ENCODE measurements around the gene CYP20A1. TPM values are rescaled to one million over a fixed set of nuclear protein-coding genes. Genes with fewer than 3 reads are reported as not detected.
"Not testable (repeated sequence)": the region's sequence is repeated elsewhere in the genome, so short reads cannot be mapped to it uniquely, and the experiment has no call there.

CYP20A1 gene
- total RNA-seq, 1 donor from 2014 or later = 33.6 TPM

- DNase-seq = peak; percentile 8
These were observed 41.7 kb downstream of the CYP20A1 start for GRCh38 chr2:203280428-203281064.

- DNase-seq = no peak
These were observed 43.3 kb downstream of the CYP20A1 start for GRCh38 chr2:203282101-203282500.

- DNase-seq = no peak
These were observed 47.7 kb downstream of the CYP20A1 start for GRCh38 chr2:203286532-203286931.

- DNase-seq = no peak
These were observed 62.8 kb downstream of the CYP20A1 start for GRCh38 chr2:203301667-203302066.

- not testable (repeated sequence) for DNase-seq
These were observed 63.8 kb downstream of the CYP20A1 start for GRCh38 chr2:203302586-203302985.

- DNase-seq = no peak
These were observed 72.0 kb downstream of the CYP20A1 start for GRCh38 chr2:203310688-203311436.

GRCh38 chr2:203326356-203326755 lies 87.5 kb downstream of the CYP20A1 start:
- DNase-seq = no peak

GRCh38 chr2:203327582-203327900 lies 88.7 kb downstream of the CYP20A1 start:
- DNase-seq = no peak

GRCh38 chr2:203327901-203328759 lies 89.3 kb downstream of the CYP20A1 start, which contains the start of gene ABI2:
Gene ABI2, plus strand, starts transcription at chr2:203328394. Its CDS starts 121 bp downstream, at chr2:203328515.
- peak; percentile 96 for DNase-seq

- DNase-seq = peak; percentile 62
These were observed 90.1 kb downstream of the CYP20A1 start for GRCh38 chr2:203328760-203329540.

- DNase-seq = no peak
These were observed 91.6 kb downstream of the CYP20A1 start for GRCh38 chr2:203330434-203330833.

- no peak for DNase-seq
These were observed 99.5 kb downstream of the CYP20A1 start for GRCh38 chr2:203338322-203338721.

GRCh38 chr2:203340791-203341487 lies 102.1 kb downstream of the CYP20A1 start:
- no peak for DNase-seq

GRCh38 chr2:203341741-203342310 lies 103.0 kb downstream of the CYP20A1 start:
- no peak for DNase-seq

- not testable (repeated sequence) for DNase-seq
These were observed 103.6 kb downstream of the CYP20A1 start for GRCh38 chr2:203342374-203342773.

GRCh38 chr2:203344667-203345066 lies 105.8 kb downstream of the CYP20A1 start:
- no peak for DNase-seq

- DNase-seq = no peak
These were observed 107.8 kb downstream of the CYP20A1 start for GRCh38 chr2:203346612-203347011.

GRCh38 chr2:203347375-203347774 lies 108.6 kb downstream of the CYP20A1 start:
- no peak for DNase-seq

- DNase-seq = peak; percentile 20
These were observed 113.9 kb downstream of the CYP20A1 start for GRCh38 chr2:203352604-203353255.

- no peak for DNase-seq
These were observed 116.1 kb downstream of the CYP20A1 start for GRCh38 chr2:203354966-203355365.

Measured in tongue (tissue), 2 donors.